HS-27A (cell line): ENCODE data around the gene GAL3ST1.

ENCODE experiments used
- DNase-seq: peaks from one replicate; pipeline ENCODE4 v3.0.0-alpha.2; 2012; ENCODE audit warnings: low read depth, missing footprints

The GAL3ST1 gene

GRCh38 chr22:30531651-30532608 lies 42.5 kb downstream of the GAL3ST1 start:
- no peak for DNase-seq

- no peak for DNase-seq
Observed at GRCh38 chr22:30526656-30527055, 47.8 kb downstream of the GAL3ST1 start.

GRCh38 chr22:30523646-30524489 lies 50.6 kb downstream of the GAL3ST1 start:
- DNase-seq, result no peak

- no peak for DNase-seq
Observed at GRCh38 chr22:30521368-30522156, 52.9 kb downstream of the GAL3ST1 start.

- DNase-seq, result no peak
Observed at GRCh38 chr22:30519842-30520425, 54.5 kb downstream of the GAL3ST1 start.

- no peak for DNase-seq
Observed at GRCh38 chr22:30516731-30517130, 57.7 kb downstream of the GAL3ST1 start.

GRCh38 chr22:30516273-30516672 lies 58.2 kb downstream of the GAL3ST1 start:
- no peak for DNase-seq

GRCh38 chr22:30514252-30514651 lies 60.2 kb downstream of the GAL3ST1 start:
- no peak for DNase-seq

GRCh38 chr22:30513462-30513861 lies 61.0 kb downstream of the GAL3ST1 start:
- DNase-seq, result no peak

- no peak for DNase-seq
Observed at GRCh38 chr22:30511911-30512310, 62.6 kb downstream of the GAL3ST1 start.

GRCh38 chr22:30511109-30511508 lies 63.4 kb downstream of the GAL3ST1 start:
- DNase-seq, result no peak

- no peak for DNase-seq
Observed at GRCh38 chr22:30508216-30508615, 66.2 kb downstream of the GAL3ST1 start.

- DNase-seq, result no peak
Observed at GRCh38 chr22:30507670-30508069, 66.8 kb downstream of the GAL3ST1 start.

GRCh38 chr22:30506507-30506968 lies 67.9 kb downstream of the GAL3ST1 start:
- DNase-seq, result no peak
